ENCODE measurements around the gene CASP3. TPM values are rescaled to one million over a fixed set of nuclear protein-coding genes. Genes with fewer than 3 reads are reported as not detected.
"Not testable (repeated sequence)": the region's sequence is repeated elsewhere in the genome, so short reads cannot be mapped to it uniquely, and the experiment has no call there.

The CASP3 gene
- polyA plus RNA-seq, 3 donors, result 30.9 to 34.3 (median 32.2) TPM

DNA sequence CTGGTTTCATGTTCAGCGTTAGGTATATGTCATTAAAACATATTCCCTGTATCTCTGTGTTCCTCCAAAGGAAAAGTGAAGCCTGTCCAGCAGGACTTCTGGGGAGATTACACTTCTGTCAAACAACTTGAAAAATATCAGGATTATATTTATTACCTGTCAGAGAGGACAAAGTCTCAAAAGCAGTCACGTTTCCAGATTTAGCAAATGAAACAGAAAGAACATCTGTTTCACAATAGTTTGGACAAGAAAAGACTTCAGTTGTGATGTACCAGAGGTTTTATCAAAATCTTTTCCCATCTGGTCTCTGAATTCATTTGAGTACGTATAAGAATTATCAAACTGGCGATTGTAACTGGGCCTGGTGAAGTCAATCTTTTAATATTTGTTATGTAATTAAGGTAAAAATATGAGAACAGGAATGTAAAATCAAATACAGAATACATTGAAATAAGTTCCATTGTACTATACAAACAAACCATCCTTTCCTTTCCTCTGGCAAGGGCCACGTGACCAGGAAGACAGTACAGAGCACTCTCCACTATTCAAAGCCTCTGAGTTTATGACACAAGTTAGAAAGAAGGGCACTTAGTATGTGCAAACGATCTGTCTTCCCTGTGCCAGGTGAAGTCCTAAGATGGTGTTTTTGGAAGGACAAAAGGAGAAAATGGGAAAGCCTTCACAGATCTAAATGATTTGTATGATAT is 3.2 kb downstream of the CASP3 start:
- DNase-seq (ENCODE audit: extremely low read depth in 1 of 11, low read depth in 9 of 11, low spot score in 4 of 11), result no peak

DNA sequence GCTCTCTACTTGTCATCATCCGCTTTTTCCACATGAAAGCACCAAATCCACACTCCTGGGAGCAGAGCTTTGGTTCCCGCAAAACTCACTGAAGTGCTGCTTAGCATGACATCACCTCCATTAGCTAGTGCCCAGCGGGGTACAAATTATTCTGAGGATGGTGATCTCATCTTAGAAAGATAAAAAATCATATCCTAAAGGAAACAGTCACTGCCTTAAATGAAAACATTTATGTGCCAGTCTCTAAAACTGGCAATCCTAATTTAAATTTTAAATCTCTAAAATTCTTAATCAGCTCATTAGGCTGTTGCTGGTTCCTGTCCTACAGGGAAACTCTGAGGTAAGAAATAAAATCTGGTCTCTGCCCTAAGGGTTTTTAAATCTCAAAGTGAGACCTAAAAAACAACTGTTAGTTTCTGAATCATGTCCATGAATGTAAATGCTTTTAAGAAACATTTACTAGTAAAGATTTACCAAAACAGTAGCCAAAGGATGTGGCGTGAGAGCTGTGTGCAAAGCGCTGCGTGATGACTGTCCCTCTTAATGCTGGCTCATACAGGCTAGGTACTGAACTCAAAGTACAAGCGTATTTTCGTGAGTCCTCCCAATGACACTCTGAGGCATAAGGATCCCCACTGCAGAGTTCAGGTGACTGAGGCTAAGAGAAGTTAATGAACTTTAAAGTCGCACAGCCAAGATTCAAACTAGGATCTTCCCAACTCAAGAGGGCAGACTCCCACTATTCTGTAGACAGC is 4.5 kb downstream of the CASP3 start:
- no peak for DNase-seq (ENCODE audit: extremely low read depth in 1 of 11, low read depth in 9 of 11, low spot score in 4 of 11)

- no peak for DNase-seq (ENCODE audit: extremely low read depth in 1 of 11, low read depth in 9 of 11, low spot score in 4 of 11)
These were observed 5.5 kb downstream of the CASP3 start for GRCh38 chr4:184643731-184644130.

- no peak for DNase-seq (ENCODE audit: extremely low read depth in 1 of 11, low read depth in 9 of 11, low spot score in 4 of 11)
These were observed 7.8 kb downstream of the CASP3 start for GRCh38 chr4:184641451-184641850.

GRCh38 chr4:184641022-184641421 is 8.2 kb downstream of the CASP3 start:
- DNase-seq (ENCODE audit: extremely low read depth in 1 of 11, low read depth in 9 of 11, low spot score in 4 of 11), result no peak

DNA sequence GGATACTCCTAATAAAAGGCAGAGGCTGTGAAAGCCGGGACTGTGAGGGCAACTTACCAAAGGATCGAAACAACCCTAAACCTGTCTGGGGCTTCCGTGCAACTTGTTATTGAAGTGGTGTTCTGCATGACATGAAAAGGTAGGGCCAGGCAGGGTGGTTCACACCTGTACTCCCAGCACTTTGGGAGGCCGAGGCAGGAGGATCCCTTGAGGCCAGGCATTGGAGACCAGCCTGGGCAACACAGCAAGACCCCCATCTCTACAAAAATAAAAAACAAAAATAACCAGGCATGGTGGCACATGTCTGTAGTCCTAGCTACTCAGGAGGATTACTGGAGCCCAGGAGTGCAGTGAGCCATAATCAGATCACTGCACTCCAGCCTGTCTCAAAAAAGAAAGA is 12.3 kb downstream of the CASP3 start:
- DNase-seq (ENCODE audit: extremely low read depth in 1 of 11, low read depth in 9 of 11, low spot score in 4 of 11), result no peak

DNA sequence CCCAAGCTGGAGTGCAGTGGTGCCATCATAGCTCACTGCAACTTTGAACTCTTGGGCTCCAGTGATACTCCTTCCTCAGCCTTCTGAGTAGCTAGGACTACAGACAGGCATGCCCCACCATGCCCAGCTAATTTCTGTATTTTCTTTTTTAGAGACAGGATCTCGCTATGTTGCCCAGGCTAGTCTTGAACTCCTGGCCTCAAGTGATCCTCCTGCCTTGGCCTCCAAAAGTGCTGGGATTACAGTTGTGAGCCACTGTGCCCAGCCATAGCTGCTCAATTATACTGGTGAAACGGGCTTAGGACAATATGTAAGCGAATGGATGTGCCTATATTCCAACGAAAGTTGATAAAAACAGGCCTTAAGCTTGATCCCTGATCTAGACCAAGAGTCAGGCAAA is 13.1 kb downstream of the CASP3 start:
- no peak for DNase-seq (ENCODE audit: extremely low read depth in 1 of 11, low read depth in 9 of 11, low spot score in 4 of 11)

GRCh38 chr4:184635381-184635780 is 13.9 kb downstream of the CASP3 start:
- no peak for DNase-seq (ENCODE audit: extremely low read depth in 1 of 11, low read depth in 9 of 11, low spot score in 4 of 11)

GRCh38 chr4:184632842-184633241 is 16.4 kb downstream of the CASP3 start:
- DNase-seq (ENCODE audit: extremely low read depth in 1 of 11, low read depth in 9 of 11, low spot score in 4 of 11), result no peak

- DNase-seq (ENCODE audit: extremely low read depth in 1 of 11, low read depth in 9 of 11, low spot score in 4 of 11), result no peak
These were observed 21.1 kb downstream of the CASP3 start for GRCh38 chr4:184628103-184628502.

- DNase-seq (ENCODE audit: extremely low read depth in 1 of 11, low read depth in 9 of 11, low spot score in 4 of 11), result not testable (repeated sequence)
These were observed 23.3 kb downstream of the CASP3 start for GRCh38 chr4:184625783-184626596.

DNA sequence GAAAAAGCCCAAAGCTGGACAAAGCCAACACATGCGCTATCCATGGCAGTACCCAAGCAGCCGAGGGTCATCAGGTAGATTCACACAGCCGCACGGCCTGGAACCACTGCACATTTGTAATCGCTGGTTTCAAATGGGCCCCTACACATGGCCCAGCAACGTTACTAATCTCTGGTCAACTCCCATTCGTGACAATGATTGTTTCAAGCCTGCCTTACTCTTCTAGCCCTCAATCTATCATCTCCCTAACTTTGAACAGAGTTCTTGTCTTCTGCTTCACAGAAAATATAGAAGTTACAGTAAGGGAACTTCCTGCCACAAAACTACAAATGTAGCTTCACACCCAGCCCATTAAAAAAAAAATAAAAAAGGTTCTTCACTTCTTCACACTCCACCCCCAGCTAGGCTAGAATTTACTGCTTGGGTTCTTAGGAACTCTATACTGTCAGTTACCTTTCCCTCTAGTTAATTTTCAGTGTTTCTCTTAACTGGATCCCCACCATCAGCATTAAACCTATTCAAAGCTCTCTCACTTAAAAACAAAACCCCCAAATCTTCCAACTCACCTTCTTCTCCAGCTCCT is 24.2 kb downstream of the CASP3 start:
- DNase-seq (ENCODE audit: extremely low read depth in 1 of 11, low read depth in 9 of 11, low spot score in 4 of 11), result no peak

GRCh38 chr4:184624504-184624903 is 24.7 kb downstream of the CASP3 start:
- DNase-seq (ENCODE audit: extremely low read depth in 1 of 11, low read depth in 9 of 11, low spot score in 4 of 11), result not testable (repeated sequence)

DNA sequence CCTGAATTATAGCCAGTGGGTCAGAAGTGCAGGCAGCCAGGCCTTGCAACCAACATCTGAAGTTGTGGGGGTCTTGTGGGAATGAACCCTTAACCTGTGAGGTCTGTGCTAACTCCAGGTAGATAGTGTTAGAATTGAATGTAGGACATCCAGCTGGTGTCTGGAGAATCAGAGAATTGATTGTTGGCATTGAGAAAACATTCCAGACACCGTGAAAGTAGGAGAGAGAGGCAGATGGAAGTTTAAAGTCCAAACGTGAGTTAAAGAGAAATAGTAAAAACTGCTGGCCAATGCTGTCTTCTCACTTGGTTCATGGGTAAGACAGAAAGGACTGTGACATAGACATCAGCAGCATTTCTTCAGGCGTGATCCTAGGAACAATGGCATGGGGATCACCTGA is 27.7 kb downstream of the CASP3 start:
- no peak for DNase-seq (ENCODE audit: extremely low read depth in 1 of 11, low read depth in 9 of 11, low spot score in 4 of 11)

DNA sequence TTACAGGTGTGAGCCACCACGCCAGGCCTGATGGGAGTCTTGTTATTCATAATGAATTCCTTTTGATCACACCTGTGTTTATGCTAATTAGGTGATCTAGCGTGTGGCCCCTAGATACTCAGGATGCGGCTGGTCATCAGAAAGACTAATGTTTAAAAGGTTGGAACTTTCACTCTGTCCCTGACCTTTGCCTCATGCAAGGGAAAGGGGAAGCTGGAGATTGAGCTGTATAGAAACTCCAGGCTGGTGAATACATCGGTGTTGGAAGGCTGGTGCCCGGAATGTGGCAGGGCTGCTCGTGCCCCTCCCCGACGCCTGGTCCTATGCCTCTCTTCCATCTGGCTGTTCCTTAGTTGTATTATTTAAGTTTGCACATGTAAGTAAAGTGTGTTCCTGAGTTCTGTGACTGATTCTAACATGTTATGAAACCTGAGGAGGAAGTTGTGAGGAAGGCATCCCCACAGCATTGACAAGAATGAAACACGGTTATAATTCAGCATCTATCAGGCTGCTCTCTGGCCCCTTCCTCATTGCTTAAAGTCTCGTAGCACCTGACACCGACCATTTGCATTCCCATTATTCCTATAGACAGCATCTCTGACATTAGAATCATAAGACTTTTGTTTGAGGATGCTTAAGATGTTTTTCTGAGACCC is 28.9 kb downstream of the CASP3 start:
- DNase-seq (ENCODE audit: extremely low read depth in 1 of 11, low read depth in 9 of 11, low spot score in 4 of 11), result no peak

GRCh38 chr4:184617600-184618196 is 31.5 kb downstream of the CASP3 start:
- DNase-seq (ENCODE audit: extremely low read depth in 1 of 11, low read depth in 9 of 11, low spot score in 4 of 11), result no peak

DNA sequence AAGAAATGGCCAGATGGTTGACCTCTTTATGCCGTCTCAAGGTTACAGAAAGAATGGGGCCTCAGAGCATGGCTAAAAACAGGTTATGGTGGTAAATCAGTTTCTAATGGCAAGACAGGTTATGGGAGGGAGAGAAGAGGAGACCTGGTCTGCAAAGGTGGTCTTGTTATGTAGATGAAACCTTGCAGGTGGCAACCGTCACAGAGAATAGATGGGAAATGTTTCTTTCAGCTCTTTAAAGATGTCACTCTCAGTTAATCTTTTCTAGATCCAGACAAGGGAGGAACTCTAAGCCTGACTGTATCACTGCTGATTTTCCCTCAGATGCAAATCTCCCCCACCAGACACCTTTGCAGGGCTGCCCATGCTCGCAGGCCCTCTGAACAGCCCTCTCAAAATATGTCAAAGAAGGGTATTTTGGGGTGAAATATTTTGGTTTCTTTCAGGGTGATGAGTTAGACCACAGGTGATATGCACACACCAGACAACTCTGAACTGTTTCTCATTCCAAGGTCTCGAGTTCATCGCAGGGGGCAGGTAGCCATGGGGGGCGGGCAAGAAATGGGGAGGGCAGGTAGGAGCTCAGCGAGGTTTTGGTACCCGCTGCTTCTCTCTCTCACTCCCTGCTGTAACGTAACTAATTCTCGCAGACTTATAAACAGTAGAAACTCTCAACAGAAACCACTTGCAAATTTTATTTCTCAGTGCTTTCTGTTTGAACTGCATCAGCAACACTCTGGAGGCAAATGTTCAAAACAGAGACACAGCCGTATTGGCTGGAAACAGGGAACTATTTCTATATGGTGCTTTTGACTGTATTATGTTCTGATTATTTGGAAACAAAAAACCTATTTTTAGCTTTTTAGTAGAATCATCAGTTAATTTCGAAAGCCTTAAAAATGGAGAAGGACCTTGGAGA is 32.4 kb downstream of the CASP3 start:
- DNase-seq (ENCODE audit: extremely low read depth in 1 of 11, low read depth in 9 of 11, low spot score in 4 of 11), result no peak

GRCh38 chr4:184616168-184616567 is 33.1 kb downstream of the CASP3 start:
- DNase-seq (ENCODE audit: extremely low read depth in 1 of 11, low read depth in 9 of 11, low spot score in 4 of 11), result not testable (repeated sequence)
